RKO (cell line): Measurements from ENCODE around the gene ANK3.

Source experiments
- DNase-seq: peaks from one replicate; pipeline ENCODE4 v3.0.0-alpha.2; 2016; ENCODE audit warnings: low spot score

The ANK3 gene

GRCh38 chr10:60139290-60139689 is 250.4 kb downstream of the ANK3 start:
- DNase-seq: no peak

DNA sequence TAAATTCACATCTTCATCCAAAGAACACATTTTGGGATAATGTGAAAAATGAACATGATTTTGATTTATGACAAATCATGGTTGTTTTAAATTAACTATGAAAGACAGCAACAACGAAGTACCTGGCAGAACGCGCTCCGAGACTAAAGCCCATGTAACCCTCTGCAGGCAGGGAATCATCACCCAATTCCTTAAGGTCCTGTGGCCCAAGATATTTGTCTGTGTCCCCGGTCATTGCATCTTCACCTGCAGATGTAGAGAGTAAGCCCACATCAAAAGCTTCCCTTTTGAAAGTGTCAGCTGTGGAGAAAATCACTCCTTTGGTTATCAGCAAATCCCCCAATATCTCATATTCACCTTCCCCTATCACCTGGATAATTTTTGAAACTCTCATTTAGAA is 250.8 kb downstream of the ANK3 start:
- DNase-seq: no peak

- no peak for DNase-seq
Observed at GRCh38 chr10:60138026-60138425, 251.6 kb downstream of the ANK3 start.

- no peak for DNase-seq
Observed at GRCh38 chr10:60137292-60137992, 252.2 kb downstream of the ANK3 start.

GRCh38 chr10:60135020-60135419 is 254.7 kb downstream of the ANK3 start:
- DNase-seq: no peak

GRCh38 chr10:60134548-60134947 is 255.1 kb downstream of the ANK3 start:
- no peak for DNase-seq

- no peak for DNase-seq
Observed at GRCh38 chr10:60130130-60130579, 259.5 kb downstream of the ANK3 start.

DNA sequence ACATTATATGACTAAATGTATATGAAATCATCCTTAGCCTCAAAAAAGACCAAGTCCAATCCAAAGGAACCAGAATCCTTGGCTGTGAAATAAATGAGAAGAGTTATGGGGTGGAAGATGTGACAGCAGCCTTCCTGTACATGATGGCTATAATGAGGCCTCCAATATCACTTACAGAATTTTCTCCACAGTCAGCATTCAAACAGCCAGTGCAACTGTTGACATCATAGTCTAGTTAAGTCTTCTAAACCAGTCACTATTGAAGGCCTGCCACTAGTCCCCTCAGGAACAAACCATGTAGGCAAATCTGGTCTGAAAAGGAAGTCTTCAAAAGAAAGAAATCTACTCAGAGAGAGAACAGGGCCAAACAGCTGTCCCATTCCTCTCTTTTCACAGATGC is 263.8 kb downstream of the ANK3 start:
- no peak for DNase-seq

DNA sequence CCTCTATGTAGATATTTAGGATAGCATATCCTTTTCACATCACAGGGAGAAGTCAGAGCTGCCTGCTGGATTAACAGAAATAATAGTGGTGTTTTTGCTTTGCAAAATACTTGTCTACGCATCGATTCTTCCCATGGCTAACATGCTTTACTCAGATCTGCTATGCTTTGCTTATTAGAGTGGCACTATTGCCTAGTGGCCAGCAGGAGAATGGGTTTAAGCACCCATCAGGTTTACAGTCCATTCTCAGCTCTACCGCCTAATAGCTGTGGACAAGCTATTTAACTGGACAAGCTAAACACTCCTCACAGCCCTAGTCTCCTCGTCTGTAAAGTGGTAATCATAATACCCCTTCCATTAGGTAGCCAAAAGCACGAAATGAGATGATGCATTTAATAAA is 265.1 kb downstream of the ANK3 start:
- no peak for DNase-seq

DNA sequence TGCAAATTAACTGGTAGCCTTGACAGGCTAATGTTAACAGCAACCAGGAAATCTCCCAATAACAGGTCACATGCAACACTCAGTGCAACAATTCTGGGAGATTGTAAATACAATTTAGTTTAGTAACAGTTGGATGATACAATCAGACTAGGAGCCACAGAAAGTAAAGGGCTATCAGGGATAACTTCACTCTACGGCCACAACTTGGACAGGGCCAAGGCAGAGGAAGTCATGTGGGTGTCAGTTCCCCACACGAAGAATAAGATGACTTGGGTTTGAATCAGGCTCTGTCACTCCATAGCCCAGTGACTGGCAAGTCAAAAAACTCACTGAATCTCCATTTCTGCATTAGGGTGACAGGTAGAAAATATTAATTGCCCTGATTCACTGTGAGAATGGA is 266.0 kb downstream of the ANK3 start:
- no peak for DNase-seq

DNA sequence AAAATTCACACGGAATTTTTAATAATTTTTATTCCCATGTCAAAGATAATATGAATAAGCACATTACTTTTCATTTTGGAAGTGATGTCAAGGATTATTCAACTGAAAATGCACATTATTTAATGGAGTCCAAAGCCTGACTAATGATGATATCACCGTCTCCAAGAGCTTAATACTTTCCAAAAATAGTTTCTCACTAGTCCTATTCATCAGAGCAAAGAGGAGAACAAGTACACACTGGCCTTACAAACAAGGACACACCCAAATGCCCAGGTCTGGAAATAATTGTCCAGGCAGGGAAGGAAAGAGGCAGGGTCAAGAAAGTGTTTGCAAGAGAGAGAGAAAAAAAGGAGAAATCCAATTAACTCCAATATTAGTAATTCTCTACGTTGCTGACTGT is 266.5 kb downstream of the ANK3 start:
- DNase-seq: peak; percentile 52

GRCh38 chr10:60122190-60122589 is 267.5 kb downstream of the ANK3 start:
- DNase-seq: no peak

DNA sequence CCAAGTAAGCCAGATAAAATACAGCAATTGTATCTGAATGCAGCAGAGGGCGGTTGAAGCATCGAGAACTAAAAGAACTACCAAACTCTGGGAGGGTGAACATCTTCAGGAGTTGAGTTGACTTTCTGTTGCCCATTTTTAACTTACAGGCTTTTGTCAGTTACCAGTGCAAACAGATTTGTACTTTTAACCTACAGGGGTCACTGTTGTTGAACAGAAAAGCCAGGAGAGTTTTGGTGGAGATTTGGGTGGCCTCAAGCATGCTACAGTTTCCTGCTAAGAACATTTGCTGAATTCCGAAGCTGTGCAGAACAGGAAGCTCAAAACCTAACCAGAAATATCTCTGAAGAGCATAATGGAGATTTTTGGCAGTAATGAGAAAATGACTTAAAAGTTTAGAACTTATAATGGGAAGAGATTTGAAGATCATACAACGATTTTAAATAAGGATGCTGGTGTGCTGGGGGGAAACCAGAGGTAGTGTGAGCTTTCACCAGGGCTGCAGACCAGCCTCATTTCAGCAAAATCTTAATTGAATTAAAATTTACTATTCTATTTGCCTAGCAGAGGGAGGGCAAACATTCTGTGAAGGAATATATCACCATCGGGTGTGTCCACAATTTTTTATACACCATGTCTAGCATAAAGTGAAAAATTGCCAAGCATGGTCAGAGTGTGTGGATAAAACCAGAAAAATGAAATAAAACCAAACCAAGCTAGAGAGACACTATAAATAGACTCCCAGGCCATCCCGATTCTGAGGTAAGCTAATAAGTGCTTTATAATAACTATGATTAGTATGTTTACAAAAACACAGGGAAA is 274.7 kb downstream of the ANK3 start:
- DNase-seq: peak; percentile 30

GRCh38 chr10:60110739-60111138 is 278.9 kb downstream of the ANK3 start:
- no peak for DNase-seq

- no peak for DNase-seq
Observed at GRCh38 chr10:60107308-60107976, 282.2 kb downstream of the ANK3 start.

- no peak for DNase-seq
Observed at GRCh38 chr10:60105295-60105695, 284.4 kb downstream of the ANK3 start.

DNA sequence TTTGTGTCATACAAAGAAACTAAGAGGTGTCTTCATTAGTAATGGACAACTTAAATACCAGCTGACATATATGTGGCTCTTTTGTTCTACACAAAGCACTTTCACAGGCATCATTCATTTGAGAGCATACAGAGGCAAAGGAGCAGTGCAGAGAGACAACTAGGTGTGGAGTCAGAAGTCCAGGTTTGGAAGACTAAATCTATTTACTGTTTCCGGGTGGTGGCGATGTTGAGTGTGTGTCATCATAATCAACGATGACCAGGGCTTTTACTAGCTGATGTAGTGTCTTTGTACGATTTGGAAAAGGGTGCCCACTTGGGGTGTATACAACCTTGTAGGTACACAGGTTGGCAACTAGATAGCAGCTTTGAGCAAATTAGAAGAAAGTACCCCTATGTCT is 287.9 kb downstream of the ANK3 start:
- no peak for DNase-seq

GRCh38 chr10:60099998-60100747 is 289.5 kb downstream of the ANK3 start:
- DNase-seq: peak; percentile 65

DNA sequence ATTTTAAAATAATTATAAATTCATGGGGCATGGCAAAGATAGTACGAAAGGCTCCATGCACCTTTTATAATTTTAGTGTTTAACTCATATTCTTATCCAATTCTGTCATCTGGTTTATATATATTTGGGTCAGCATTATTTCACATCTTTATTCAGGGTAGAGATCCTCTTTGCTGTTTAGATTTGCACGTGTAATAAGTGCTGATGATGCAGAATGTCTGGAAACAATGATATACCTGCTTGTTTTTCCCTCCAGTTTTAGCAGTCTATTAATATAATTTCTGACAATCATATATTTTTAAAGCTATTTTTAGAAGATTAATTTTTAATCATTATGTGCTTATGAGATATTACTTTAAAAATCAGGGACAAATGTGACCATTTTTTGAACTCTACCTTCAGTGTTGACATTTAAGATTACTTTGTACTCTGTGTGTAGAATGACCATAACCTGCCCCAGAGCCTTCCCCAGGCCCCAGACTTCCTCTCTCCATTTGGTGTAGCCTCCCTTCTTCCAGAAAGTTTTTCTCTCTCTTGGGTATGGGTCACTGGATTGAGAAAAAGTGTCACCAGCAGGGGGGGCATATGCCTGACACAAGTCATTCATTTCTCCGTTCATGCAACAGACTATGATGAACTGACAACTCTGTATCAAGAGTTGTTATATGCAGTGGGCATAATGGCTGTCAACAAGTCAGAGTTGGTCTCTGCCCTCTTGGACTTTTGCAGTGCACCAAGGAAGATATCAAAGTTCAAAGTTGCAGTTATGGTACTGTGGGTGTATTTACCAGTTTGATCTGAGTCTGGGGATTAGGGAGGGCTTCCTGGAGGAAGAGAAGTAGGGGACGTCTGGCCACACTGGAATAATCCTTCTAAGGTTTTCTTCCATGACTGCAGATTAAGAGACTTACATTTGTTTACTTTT is 290.7 kb downstream of the ANK3 start:
- DNase-seq: peak; percentile 18

- DNase-seq: no peak
Observed at GRCh38 chr10:60096761-60097513, 292.7 kb downstream of the ANK3 start.
